PFSK-1 (cell line): ENCODE measurements around the gene NGB.

ENCODE experiments used
- FOXP2 ChIP-seq: optimal IDR thresholded peaks from 2 replicates; pipeline ENCODE3; 2011; ENCODE audit warnings: borderline replicate concordance, control low read depth, inconsistent platforms; ENCODE audit not compliant: insufficient read depth; ENCODE audit errors: extremely low read length, extremely low read depth
- POLR2AphosphoS5 ChIP-seq: IDR thresholded peaks from 2 replicates; pipeline ENCODE4 v1.6.1; 2012; ENCODE audit warnings: low read depth, mild to moderate bottlenecking, control low read depth, low read length, moderate library complexity
- REST ChIP-seq, 2 experiments: IDR thresholded peaks; 2 replicates each; pipeline versions ENCODE4 v1.6.1 to v1.8.0; 2011 to 2012; ENCODE audit warnings: low read depth in 2 of 2, low read length in 2 of 2, control low read depth in 1 of 2, inconsistent platforms in 1 of 2, mild to moderate bottlenecking in 1 of 2, moderate library complexity in 1 of 2; ENCODE audit not compliant: insufficient read depth in 1 of 2
- SIN3A ChIP-seq: IDR thresholded peaks from 2 replicates; pipeline ENCODE4 v1.6.1; 2012; ENCODE audit warnings: mild to moderate bottlenecking, low read length, moderate library complexity, borderline replicate concordance; ENCODE audit not compliant: insufficient read depth
- TAF1 ChIP-seq: IDR thresholded peaks from 2 replicates; pipeline ENCODE4 v1.6.1; 2012; ENCODE audit warnings: low read length, control low read depth, borderline replicate concordance; ENCODE audit not compliant: insufficient read depth

- TF ChIP-seq FOXP2 (no peak), SIN3A (no peak), REST (IDR thresholded peaks at IDR 0.05; ENCODE audit: insufficient read depth in 1 of 2, low read depth in 2 of 2, low read length in 2 of 2) (no peak), POLR2AphosphoS5 (no peak), TAF1 (no peak)
These were observed 49.6 kb downstream of the NGB start for GRCh38 chr14:77221241-77221871.
